ENCODE data around the gene RXFP3. TPM values are rescaled to one million over a fixed set of nuclear protein-coding genes. Genes with fewer than 3 reads are reported as not detected.

RXFP3 gene
- total RNA-seq, 2 donors from 2014 or later = not detected

GRCh38 chr5:33969572-33970452 is 33.6 kb downstream of the RXFP3 start:
- H3K4me3 ChIP-seq = no peak overlapping the region
- no peak overlapping the region for H3K27ac ChIP-seq
- H3K36me3 ChIP-seq = no peaks in the 10 kb centered on the region
- intact Hi-C loops (cut with DNase I) = loop anchor here (10.0 kb wide), 1 partner anchor 535 kb away; no protein-coding TSS in a partner anchor
- no peaks in the 10 kb centered on the region for H3K4me1 ChIP-seq (replicated peaks)
- 58% methylated on average over 10 of the region's 10 CpGs for WGBS
- DNase-seq (ENCODE audit: low spot score) = no peak
- no peaks in the 10 kb centered on the region for H3K9me3 ChIP-seq
- TF ChIP-seq, protein P1, sequence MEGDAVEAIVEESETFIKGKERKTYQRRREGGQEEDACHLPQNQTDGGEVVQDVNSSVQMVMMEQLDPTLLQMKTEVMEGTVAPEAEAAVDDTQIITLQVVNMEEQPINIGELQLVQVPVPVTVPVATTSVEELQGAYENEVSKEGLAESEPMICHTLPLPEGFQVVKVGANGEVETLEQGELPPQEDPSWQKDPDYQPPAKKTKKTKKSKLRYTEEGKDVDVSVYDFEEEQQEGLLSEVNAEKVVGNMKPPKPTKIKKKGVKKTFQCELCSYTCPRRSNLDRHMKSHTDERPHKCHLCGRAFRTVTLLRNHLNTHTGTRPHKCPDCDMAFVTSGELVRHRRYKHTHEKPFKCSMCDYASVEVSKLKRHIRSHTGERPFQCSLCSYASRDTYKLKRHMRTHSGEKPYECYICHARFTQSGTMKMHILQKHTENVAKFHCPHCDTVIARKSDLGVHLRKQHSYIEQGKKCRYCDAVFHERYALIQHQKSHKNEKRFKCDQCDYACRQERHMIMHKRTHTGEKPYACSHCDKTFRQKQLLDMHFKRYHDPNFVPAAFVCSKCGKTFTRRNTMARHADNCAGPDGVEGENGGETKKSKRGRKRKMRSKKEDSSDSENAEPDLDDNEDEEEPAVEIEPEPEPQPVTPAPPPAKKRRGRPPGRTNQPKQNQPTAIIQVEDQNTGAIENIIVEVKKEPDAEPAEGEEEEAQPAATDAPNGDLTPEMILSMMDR (IDR thresholded peaks at IDR 0.05) = peak in 3 of 4 experiments; percentile 48 to 60 (median 59)
- peak; percentile 24 for TF ChIP-seq POLR2AphosphoS5 (IDR thresholded peaks at IDR 0.05)
- no peak for TF ChIP-seq POLR2A (IDR thresholded peaks at IDR 0.05)
- H3K27me3 ChIP-seq (replicated peaks; ENCODE audit: insufficient read depth) = no peaks in the 10 kb centered on the region

DNA sequence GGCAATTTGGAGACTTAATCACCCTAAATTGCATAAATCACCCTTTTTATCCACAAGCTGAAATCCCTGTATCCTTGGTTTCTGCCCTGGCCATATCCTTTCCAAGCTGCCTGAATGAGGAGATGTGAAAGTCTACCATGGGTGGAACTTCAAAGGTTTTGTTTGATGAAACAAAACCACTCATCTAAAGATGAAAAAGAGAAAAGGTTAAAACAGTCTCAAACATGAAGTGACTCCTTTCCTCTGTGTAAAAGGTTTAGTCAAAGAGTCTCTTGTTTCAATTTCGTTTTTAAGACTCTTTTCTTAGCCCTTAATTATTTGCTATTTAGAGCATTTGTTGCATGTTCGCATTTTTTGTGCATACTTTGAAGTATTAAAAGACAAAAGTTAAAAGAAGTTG is 37.1 kb downstream of the RXFP3 start:
- Histone ChIP-seq H3K27me3 (replicated peaks; ENCODE audit: insufficient read depth) (no peaks in the 10 kb centered on the region), H3K27ac (no peak overlapping the region), H3K36me3 (no peaks in the 10 kb centered on the region), H3K9me3 (no peaks in the 10 kb centered on the region), H3K4me3 (no peak overlapping the region), H3K4me1 (replicated peaks) (no peaks in the 10 kb centered on the region)
- DNase-seq (ENCODE audit: low spot score) = no peak
- WGBS = 69% methylated on average over 2 of the region's 2 CpGs
- intact Hi-C loops (cut with DNase I) = loop anchor here (10.0 kb wide), 1 partner anchor 538 kb away; no protein-coding TSS in a partner anchor
- TF ChIP-seq, protein P1 (IDR thresholded peaks at IDR 0.05) = no peak
- no peak for TF ChIP-seq POLR2AphosphoS5 (IDR thresholded peaks at IDR 0.05)
- no peak for TF ChIP-seq POLR2A (IDR thresholded peaks at IDR 0.05)

- Histone ChIP-seq H3K9me3 (no peaks in the 10 kb centered on the region), H3K27me3 (replicated peaks; ENCODE audit: insufficient read depth) (no peaks in the 10 kb centered on the region), H3K36me3 (no peaks in the 10 kb centered on the region), H3K4me1 (replicated peaks) (no peaks in the 10 kb centered on the region), H3K27ac (no peak overlapping the region), H3K4me3 (no peak overlapping the region)
- no peak for DNase-seq (ENCODE audit: low spot score)
- WGBS = 21% methylated on average over 5 of the region's 5 CpGs
- intact Hi-C loops (cut with DNase I) = loop anchor here (10.0 kb wide), 1 partner anchor 541 kb away; no protein-coding TSS in a partner anchor
- TF ChIP-seq, protein P1 (IDR thresholded peaks at IDR 0.05) = no peak
- TF ChIP-seq POLR2A (IDR thresholded peaks at IDR 0.05) (no peak), POLR2AphosphoS5 (IDR thresholded peaks at IDR 0.05) (no peak)
These were observed 39.7 kb downstream of the RXFP3 start for GRCh38 chr5:33975852-33976251.

DNA sequence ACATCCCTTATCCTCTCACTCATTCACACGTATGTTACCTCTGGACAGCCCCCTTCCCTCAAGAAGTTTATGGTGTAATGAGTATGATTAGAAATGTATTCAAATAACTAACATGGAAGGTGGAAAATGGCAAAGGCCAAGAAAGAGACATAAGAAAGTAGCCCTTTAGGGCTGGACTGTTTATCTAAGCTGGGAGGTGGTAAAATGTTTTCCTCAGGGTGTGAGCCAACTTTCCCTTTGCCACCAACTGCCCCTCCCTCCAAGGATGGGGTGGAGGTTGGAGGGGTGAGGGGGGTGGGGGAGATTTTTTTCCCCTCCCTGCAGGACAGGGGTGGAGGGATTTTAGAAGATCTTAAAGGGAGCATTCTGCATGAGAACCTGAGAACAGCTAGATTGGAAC is 40.1 kb downstream of the RXFP3 start:
- Histone ChIP-seq H3K27ac (no peak overlapping the region), H3K27me3 (replicated peaks; ENCODE audit: insufficient read depth) (no peaks in the 10 kb centered on the region), H3K36me3 (no peaks in the 10 kb centered on the region), H3K9me3 (no peaks in the 10 kb centered on the region), H3K4me1 (replicated peaks) (no peaks in the 10 kb centered on the region), H3K4me3 (no peak overlapping the region)
- intact Hi-C loops (cut with DNase I) = loop anchor here (10.0 kb wide), 1 partner anchor 542 kb away; no protein-coding TSS in a partner anchor
- DNase-seq (ENCODE audit: low spot score) = no peak
- TF ChIP-seq POLR2AphosphoS5 (IDR thresholded peaks at IDR 0.05) (no peak), POLR2A (IDR thresholded peaks at IDR 0.05) (no peak)
- TF ChIP-seq, protein P1 (IDR thresholded peaks at IDR 0.05) = no peak
- 44% methylated on average over 1 of the region's 1 CpG for WGBS
